HG03175 (cell line): ENCODE data around the gene POLR2B.

Experiments used
- ATAC-seq: cut with Tn5 transposase; IDR thresholded peaks from one replicate; pipeline ENCODE4 v1.9.1; 2021; ENCODE audit warnings: mild to moderate bottlenecking, moderate library complexity; ENCODE audit not compliant: unreplicated experiment

Gene POLR2B

DNA sequence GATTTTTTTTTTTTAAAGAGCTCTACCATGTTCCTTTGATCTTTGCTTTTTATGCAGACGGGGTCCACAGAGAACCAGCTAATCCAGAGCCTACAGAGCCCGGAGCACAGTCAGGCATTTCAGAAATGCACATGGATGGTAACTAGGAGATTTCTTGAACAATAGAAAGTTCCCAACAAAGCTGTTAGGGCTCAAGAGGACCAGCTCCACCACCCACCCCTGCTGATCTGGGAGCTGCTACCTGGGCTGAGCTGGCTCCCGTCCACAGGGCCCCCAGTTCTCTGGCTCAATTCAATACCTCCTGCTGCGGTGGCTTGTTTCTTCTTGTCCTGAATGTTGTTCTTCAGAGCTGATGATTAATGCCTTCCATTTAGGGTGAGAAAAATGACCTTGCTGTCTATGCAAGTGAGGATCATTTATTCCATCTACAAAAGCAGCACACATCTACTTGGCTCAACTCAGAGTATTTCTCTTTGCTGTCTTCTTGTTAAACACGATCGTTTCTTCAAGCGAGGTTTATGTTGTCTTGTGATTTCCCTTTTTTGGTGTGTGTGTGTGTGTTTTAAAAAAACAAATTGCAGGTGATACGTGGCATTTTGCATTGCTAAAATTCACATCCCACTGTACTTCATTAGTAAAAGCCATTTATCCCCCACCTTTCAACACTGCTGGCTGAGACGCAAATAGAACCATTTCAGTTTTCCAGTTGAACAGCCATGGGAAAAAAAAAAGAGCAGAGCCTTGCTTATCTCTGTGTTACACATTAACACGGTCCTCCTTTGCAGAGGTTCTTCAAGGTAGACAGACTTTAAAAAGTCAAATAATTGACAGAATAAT is 100.2 kb downstream of the POLR2B start:
- no peak for ATAC-seq
